Measurements from ENCODE around the gene CCL16. TPM values are rescaled to one million over a fixed set of nuclear protein-coding genes. Genes with fewer than 3 reads are reported as not detected.

Gene CCL16, protein sequence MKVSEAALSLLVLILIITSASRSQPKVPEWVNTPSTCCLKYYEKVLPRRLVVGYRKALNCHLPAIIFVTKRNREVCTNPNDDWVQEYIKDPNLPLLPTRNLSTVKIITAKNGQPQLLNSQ
- not detected in 2 replicates for total RNA-seq

DNA sequence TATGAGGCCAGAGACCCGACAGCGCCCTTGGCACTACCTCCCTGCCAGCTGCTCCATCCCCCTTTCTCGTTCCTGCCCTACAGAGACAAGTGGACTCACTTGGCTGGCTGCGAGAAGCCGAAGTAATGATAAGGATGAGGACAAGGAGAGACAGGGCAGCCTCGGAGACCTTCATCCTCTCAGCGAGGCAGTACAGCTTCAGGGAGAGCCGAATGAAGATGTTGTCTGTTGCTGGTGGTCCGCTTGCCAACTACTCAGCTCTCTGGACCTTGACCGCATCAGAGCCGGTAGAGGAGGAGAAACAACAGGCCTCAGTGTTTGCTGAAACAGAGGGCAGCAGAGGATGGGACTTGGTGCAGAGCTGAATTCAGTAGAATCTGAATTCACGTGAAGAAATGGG, at the start of gene CCL16:
Gene CCL16 (minus strand): TSS at position 252 of the 400 bp plus-strand sequence. CDS start 77 bp downstream, at position 175.

GRCh38 chr17:36017799-36018198, 36.5 kb upstream of the CCL16 start, which contains the start of gene CCL23:
Gene CCL23 (minus strand): TSS chr17:36017972. CDS start chr17:36017897, 75 bp downstream.

GRCh38 chr17:36001110-36001771, 19.9 kb upstream of the CCL16 start, which contains the start of gene CCL15:
Gene CCL15 (minus strand): TSS chr17:36001553. CDS start chr17:36001492, 61 bp downstream.

DNA sequence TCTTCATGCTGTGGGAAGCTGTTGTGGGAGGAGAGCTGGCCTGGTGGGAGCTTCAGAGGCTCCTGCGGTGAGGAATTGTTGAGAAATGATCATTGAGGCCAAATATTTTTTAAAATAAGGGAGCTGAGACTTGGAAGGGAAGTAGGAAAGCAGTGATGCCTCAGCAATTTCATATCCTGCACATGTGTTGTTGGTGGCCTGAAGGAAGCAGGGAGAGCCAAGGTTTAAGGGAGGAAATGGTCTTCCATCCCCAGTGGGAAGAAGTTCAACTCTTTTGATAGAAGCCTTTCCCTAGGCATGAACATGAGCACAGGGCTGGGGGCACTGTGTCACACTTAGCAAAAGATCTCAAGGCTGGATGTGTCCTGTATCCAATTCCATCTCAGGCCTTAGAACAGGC, 5.3 kb upstream of the CCL16 start, which contains the start of gene CCL14:
Gene CCL14 (minus strand): TSS at position 87 of the 400 bp plus-strand sequence. CDS start 80 bp downstream, at position 7.

DNA sequence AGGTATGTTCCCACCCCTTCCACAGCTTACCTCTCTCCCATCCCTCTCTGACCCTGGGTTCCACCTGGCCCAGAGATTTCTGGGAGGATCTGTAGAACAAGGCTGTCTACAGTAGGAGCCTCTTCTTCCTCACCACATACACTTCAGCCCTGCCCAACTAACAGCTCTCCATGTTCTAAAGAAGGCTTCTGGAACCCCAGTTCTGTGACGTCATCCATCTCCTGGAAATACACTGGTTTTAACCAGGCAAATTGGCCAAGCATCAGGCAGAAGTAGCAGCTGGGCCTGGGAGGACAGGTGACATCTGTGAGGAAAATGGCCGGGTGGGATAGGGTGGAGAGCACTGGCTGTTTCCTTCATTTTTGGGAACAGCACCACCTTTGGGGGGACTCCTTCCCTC, 37.8 kb downstream of the CCL16 start, which contains the start of gene LYZL6:
Gene LYZL6 (minus strand): TSS at position 177 of the 400 bp plus-strand sequence. CDS start 4,357 bp downstream, outside the sequence.

GRCh38 chr17:35930211-35931065, 50.9 kb downstream of the CCL16 start, which contains the start of gene RDM1:
Gene RDM1 (minus strand): TSS chr17:35930773. CDS start chr17:35930727, 46 bp downstream.

Other genes with a start within 250 kb of the CCL16 start
- gene RASL10B, start 249.9 kb downstream of the CCL16 start, total RNA-seq = 1.4 and 4.2 TPM in 2 replicates
- 0.18 and 0.32 TPM in 2 replicates for gene GAS2L2, start 228.3 kb downstream of the CCL16 start, total RNA-seq
- not detected in 2 replicates for gene C17orf50, start 220.6 kb downstream of the CCL16 start, total RNA-seq
- 0.32 TPM in 1 of 2 replicates, not detected in the other for gene MMP28, start 185.9 kb downstream of the CCL16 start, total RNA-seq
- 17.3 and 36.5 TPM in 2 replicates for gene TAF15, start 172.0 kb downstream of the CCL16 start, total RNA-seq
- not detected in 2 replicates for gene HEATR9, start 112.6 kb downstream of the CCL16 start, total RNA-seq
- 1.6 TPM in 1 of 2 replicates, not detected in the other for gene CCL5, start 101.1 kb downstream of the CCL16 start, total RNA-seq
- not detected in 2 replicates for gene RDM1, start 50.7 kb downstream of the CCL16 start, total RNA-seq
- gene LYZL6, start 37.8 kb downstream of the CCL16 start, total RNA-seq = not detected in 2 replicates
- gene CCL14, start 5.2 kb upstream of the CCL16 start, total RNA-seq = 0.90 and 4.9 TPM in 2 replicates
- gene CCL15, start 20.1 kb upstream of the CCL16 start, total RNA-seq = not detected in 2 replicates
- not detected in 2 replicates for gene CCL23, start 36.5 kb upstream of the CCL16 start, total RNA-seq
- not detected in 2 replicates for gene CCL18, start 82.8 kb upstream of the CCL16 start, total RNA-seq
- not detected in 2 replicates for gene CCL3, start 108.6 kb upstream of the CCL16 start, total RNA-seq
- not detected in 2 replicates for gene CCL4, start 122.3 kb upstream of the CCL16 start, total RNA-seq
- gene TBC1D3B, start 195.1 kb upstream of the CCL16 start, total RNA-seq = 1.9 TPM in 1 of 2 replicates, not detected in the other
- gene CCL3L1, start 215.3 kb upstream of the CCL16 start, total RNA-seq = not detected in 2 replicates
- not detected in 2 replicates for gene CCL4L2, start 229.6 kb upstream of the CCL16 start, total RNA-seq

Data from cardiac atrium fibroblast (primary cell).